Measurements from ENCODE around the gene ELK3.

The ELK3 gene

DNA sequence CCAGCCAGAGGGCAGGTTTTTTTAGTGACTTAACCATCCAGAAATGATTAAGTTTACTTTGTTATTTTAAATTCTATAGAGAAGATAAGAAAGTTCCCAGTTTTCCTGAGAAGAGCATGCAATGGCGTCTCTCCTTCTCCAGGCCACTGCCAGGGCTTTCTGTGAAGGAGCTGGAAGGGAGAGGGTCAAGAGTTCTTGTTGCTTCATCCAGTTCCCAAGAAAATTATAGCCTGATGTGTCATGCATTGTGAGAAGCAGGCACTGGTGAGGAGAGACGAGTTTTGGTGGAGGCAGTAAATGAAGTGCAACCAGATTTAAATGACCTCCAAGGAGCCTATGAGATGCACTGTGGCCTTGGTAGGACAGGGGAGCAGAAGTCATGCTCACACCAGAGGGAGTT, 14.2 kb downstream of the ELK3 start:
- peaks cover 94% of the 10 kb centered on the region for H3K79me2 ChIP-seq (ENCODE audit: insufficient read depth, low read length)
- no peak overlapping the region for H3K4me2 ChIP-seq (ENCODE audit: low read depth, low read length, poor library complexity, severe bottlenecking)
- no peak overlapping the region for H2AFZ ChIP-seq (ENCODE audit: low read length)
- no peaks in the 10 kb centered on the region for H3K9me3 ChIP-seq (ENCODE audit: insufficient read depth, low read depth, low read length)
- no peaks in the 10 kb centered on the region for H3K9me2 ChIP-seq (replicated peaks; ENCODE audit: low read depth, low read length)
- peaks cover 68% of the 10 kb centered on the region for H3K4me1 ChIP-seq (ENCODE audit: insufficient read depth, low read length, poor library complexity, severe bottlenecking)
- no peaks in the 10 kb centered on the region for H3K36me3 ChIP-seq (ENCODE audit: insufficient read depth, low read length)
- H3K4me3 ChIP-seq (ENCODE audit: low read length, poor library complexity, severe bottlenecking) = no peak overlapping the region
- H3K27me3 ChIP-seq (ENCODE audit: insufficient read depth, low read length, poor library complexity, severe bottlenecking) = no peaks in the 10 kb centered on the region
- H3K9ac ChIP-seq (ENCODE audit: low read depth, low read length, poor library complexity, severe bottlenecking) = no peak overlapping the region
- H4K20me1 ChIP-seq (ENCODE audit: insufficient read depth, low read length, poor library complexity, severe bottlenecking) = peaks cover 84% of the 10 kb centered on the region
- TF ChIP-seq EZH2phosphoT487 (IDR thresholded peaks at IDR 0.05; ENCODE audit: borderline replicate concordance) = no peak
- TF ChIP-seq, protein P1, sequence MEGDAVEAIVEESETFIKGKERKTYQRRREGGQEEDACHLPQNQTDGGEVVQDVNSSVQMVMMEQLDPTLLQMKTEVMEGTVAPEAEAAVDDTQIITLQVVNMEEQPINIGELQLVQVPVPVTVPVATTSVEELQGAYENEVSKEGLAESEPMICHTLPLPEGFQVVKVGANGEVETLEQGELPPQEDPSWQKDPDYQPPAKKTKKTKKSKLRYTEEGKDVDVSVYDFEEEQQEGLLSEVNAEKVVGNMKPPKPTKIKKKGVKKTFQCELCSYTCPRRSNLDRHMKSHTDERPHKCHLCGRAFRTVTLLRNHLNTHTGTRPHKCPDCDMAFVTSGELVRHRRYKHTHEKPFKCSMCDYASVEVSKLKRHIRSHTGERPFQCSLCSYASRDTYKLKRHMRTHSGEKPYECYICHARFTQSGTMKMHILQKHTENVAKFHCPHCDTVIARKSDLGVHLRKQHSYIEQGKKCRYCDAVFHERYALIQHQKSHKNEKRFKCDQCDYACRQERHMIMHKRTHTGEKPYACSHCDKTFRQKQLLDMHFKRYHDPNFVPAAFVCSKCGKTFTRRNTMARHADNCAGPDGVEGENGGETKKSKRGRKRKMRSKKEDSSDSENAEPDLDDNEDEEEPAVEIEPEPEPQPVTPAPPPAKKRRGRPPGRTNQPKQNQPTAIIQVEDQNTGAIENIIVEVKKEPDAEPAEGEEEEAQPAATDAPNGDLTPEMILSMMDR (conservative IDR thresholded peaks at IDR 0.05; ENCODE audit: low read length) = no peak
- H3F3A ChIP-seq (ENCODE audit: low read depth) = peaks cover 18% of the 10 kb centered on the region; the same call in 1 of the 2 replicates

DNA sequence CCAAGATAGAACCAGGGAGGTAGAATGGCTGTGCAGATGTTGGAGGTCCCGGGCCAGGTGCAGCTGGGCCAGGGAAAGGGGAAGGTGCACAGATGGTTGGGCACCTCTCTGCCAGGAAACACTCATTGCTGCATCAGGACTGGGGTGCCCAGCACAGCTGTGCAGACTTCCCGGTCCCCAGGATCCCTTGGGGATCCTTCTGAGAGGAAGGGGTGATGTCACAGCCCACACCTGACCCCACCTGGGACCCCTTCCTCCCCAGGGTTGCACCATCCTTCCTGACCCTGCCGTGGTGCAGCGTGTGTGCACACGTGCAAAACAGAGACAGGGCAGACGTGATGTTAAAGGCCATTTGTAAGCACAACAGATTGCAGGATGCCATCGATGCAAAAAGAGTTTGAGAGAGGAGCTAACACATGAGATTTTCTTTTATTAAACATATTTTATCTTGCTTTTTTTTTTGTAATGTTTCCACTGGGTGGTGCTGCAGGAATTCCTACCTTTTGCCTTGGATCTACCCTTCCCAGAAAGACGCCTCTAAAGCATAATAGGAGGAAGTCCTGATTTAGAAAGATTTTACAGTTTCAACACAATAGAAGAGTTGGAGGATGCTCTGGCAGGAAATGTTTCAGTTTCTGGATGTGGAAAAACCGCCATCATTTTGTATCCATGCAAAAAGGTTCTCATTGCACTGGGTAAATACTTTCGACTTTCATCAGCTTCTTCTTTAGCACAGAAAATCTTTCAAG, 14.8 kb downstream of the ELK3 start:
- Histone ChIP-seq H3K4me1 (ENCODE audit: insufficient read depth, low read length, poor library complexity, severe bottlenecking) (peaks cover 72% of the 10 kb centered on the region), H3F3A (ENCODE audit: low read depth) (peaks cover 18% of the 10 kb centered on the region; the same call in 1 of the 2 replicates), H3K36me3 (ENCODE audit: insufficient read depth, low read length) (no peaks in the 10 kb centered on the region), H3K4me3 (ENCODE audit: low read length, poor library complexity, severe bottlenecking) (no peak overlapping the region), H4K20me1 (ENCODE audit: insufficient read depth, low read length, poor library complexity, severe bottlenecking) (peaks cover 79% of the 10 kb centered on the region), H3K4me2 (ENCODE audit: low read depth, low read length, poor library complexity, severe bottlenecking) (no peak overlapping the region), H3K9ac (ENCODE audit: low read depth, low read length, poor library complexity, severe bottlenecking) (no peak overlapping the region), H3K27me3 (ENCODE audit: insufficient read depth, low read length, poor library complexity, severe bottlenecking) (no peaks in the 10 kb centered on the region), H3K79me2 (ENCODE audit: insufficient read depth, low read length) (peaks cover 94% of the 10 kb centered on the region), H3K9me3 (ENCODE audit: insufficient read depth, low read depth, low read length) (no peaks in the 10 kb centered on the region), H2AFZ (ENCODE audit: low read length) (no peak overlapping the region), H3K9me2 (replicated peaks; ENCODE audit: low read depth, low read length) (no peaks in the 10 kb centered on the region)
- TF ChIP-seq, protein P1 (conservative IDR thresholded peaks at IDR 0.05; ENCODE audit: low read length) = peak; percentile 24; the same call in 1 of the 2 replicates
- TF ChIP-seq EZH2phosphoT487 (IDR thresholded peaks at IDR 0.05; ENCODE audit: borderline replicate concordance) = no peak

DNA sequence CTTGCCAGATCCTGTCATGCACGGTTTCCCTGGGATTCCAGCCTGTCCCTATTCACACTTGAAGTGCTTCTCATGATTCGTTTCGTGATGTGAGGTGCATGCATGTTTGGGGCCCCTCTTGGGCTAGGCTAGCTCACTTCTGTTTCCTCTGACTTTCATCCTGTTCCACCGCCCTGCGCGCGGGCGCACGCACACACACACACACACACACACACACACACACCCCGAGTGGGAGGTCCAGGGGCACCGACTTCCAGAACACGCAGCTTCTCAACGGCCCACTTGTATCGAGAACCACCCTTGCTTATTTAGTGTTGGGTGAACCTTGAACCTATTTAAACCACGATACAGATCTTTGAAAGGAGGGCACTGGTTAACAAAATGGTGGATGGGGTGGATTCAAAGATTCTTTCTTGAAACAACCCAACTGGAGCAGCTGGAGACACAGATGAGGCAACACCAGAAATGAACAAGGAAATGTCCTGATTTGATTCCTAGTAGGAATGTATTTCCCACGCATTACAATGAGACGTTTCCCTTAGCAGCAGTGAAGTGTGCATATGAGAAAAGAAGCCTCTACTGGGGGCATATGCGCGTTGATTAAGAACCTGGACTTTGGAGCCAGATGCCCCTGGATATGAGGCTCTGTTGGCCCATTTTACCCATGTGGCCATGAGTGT, 16.3 kb downstream of the ELK3 start:
- peaks cover 90% of the 10 kb centered on the region for H3K79me2 ChIP-seq (ENCODE audit: insufficient read depth, low read length)
- TF ChIP-seq, protein P1 (conservative IDR thresholded peaks at IDR 0.05; ENCODE audit: low read length) = no peak
- no peak for TF ChIP-seq EZH2phosphoT487 (IDR thresholded peaks at IDR 0.05; ENCODE audit: borderline replicate concordance)

More for the DNA sequence above, 16.3 kb downstream of the ELK3 start:
- H4K20me1 ChIP-seq (ENCODE audit: insufficient read depth, low read length, poor library complexity, severe bottlenecking) = peaks cover 72% of the 10 kb centered on the region
- no peaks in the 10 kb centered on the region for H3K27me3 ChIP-seq (ENCODE audit: insufficient read depth, low read length, poor library complexity, severe bottlenecking)
- no peaks in the 10 kb centered on the region for H3K9me2 ChIP-seq (replicated peaks; ENCODE audit: low read depth, low read length)
- no peaks in the 10 kb centered on the region for H3K9me3 ChIP-seq (ENCODE audit: insufficient read depth, low read depth, low read length)
- peak overlapping the region; percentile 68 for H3K4me2 ChIP-seq (ENCODE audit: low read depth, low read length, poor library complexity, severe bottlenecking)
- H3K4me3 ChIP-seq (ENCODE audit: low read length, poor library complexity, severe bottlenecking) = no peak overlapping the region
- H2AFZ ChIP-seq (ENCODE audit: low read length) = no peak overlapping the region
- no peaks in the 10 kb centered on the region for H3K36me3 ChIP-seq (ENCODE audit: insufficient read depth, low read length)
- H3K4me1 ChIP-seq (ENCODE audit: insufficient read depth, low read length, poor library complexity, severe bottlenecking) = peaks cover 74% of the 10 kb centered on the region
- no peak overlapping the region for H3K9ac ChIP-seq (ENCODE audit: low read depth, low read length, poor library complexity, severe bottlenecking)
- H3F3A ChIP-seq (ENCODE audit: low read depth) = peaks cover 18% of the 10 kb centered on the region; the same call in 1 of the 2 replicates

Data from Loucy (cell line).